Measurements from ENCODE around the gene HIBADH.

HIBADH gene

DNA sequence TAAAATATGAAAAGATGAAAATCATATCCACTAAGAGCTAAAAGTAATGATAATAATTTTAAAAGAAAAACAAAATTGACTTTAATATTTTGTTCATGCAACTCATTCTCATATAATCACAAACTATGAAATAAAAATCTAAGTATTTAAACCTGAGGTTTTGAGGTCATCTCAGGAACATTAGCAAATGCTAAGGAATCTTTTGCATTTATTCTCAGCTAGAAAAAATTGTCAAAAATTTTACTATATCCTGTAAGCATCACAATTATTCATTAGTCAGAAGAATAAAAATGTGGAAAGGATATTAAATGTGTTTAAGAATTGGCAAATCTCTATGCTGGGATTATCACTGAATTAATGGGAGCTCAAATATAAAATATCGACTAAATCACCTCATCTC is 40.5 kb upstream of the HIBADH start:
- TF ChIP-seq, protein P1, sequence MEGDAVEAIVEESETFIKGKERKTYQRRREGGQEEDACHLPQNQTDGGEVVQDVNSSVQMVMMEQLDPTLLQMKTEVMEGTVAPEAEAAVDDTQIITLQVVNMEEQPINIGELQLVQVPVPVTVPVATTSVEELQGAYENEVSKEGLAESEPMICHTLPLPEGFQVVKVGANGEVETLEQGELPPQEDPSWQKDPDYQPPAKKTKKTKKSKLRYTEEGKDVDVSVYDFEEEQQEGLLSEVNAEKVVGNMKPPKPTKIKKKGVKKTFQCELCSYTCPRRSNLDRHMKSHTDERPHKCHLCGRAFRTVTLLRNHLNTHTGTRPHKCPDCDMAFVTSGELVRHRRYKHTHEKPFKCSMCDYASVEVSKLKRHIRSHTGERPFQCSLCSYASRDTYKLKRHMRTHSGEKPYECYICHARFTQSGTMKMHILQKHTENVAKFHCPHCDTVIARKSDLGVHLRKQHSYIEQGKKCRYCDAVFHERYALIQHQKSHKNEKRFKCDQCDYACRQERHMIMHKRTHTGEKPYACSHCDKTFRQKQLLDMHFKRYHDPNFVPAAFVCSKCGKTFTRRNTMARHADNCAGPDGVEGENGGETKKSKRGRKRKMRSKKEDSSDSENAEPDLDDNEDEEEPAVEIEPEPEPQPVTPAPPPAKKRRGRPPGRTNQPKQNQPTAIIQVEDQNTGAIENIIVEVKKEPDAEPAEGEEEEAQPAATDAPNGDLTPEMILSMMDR (IDR thresholded peaks at IDR 0.05; ENCODE audit: low read depth, low read length), result no peak
- DNase-seq (ENCODE audit: low read depth in 2 of 2), result no peak
- no peak overlapping the region for H3K4me3 ChIP-seq (replicated peaks in 1 of 2; ENCODE audit: low read depth in 2 of 2, low read length in 2 of 2)

DNA sequence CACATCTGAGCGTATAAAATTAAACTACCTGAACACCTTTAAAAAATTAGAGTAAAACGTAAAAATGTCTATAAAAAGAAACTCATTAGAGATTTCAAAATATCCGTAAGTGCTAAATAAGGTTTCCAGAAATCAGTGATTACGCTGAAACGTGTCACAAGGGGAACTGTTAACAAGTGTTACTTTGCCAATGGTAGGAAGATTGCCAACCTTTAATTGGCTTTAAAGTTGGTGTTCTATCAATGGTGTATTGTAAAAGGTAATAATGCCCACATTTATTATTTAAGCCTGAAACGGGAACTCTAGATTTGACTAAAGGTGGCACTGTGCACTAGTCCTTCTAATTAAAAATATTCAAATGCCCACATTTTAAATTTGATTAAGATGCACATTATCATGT is 37.8 kb upstream of the HIBADH start:
- H3K4me3 ChIP-seq (replicated peaks in 1 of 2; ENCODE audit: low read depth in 2 of 2, low read length in 2 of 2), result no peak overlapping the region
- no peak for DNase-seq (ENCODE audit: low read depth in 2 of 2)
- TF ChIP-seq, protein P1 (IDR thresholded peaks at IDR 0.05; ENCODE audit: low read depth, low read length), result no peak

DNA sequence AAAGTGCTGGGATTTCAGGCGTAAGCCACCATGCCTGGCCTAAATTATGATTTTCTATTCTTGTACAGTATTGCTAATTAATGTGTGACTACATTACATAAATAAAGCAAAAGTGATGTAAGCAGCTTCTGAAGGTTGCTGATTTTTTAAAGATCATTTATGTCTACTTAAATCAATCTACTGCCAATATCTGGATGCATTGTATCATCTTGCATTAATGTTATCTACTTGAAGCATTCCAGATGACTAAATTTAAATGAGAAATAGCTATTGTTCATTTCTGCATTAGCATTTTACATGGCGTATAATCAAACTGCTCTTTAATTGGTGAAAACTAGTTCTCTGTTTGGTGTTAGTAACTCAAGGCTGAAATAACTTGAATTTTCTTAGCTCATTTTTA is 37.1 kb upstream of the HIBADH start:
- DNase-seq (ENCODE audit: low read depth in 2 of 2), result no peak
- TF ChIP-seq, protein P1 (IDR thresholded peaks at IDR 0.05; ENCODE audit: low read depth, low read length), result no peak
- H3K4me3 ChIP-seq (replicated peaks in 1 of 2; ENCODE audit: low read depth in 2 of 2, low read length in 2 of 2), result no peak overlapping the region

DNA sequence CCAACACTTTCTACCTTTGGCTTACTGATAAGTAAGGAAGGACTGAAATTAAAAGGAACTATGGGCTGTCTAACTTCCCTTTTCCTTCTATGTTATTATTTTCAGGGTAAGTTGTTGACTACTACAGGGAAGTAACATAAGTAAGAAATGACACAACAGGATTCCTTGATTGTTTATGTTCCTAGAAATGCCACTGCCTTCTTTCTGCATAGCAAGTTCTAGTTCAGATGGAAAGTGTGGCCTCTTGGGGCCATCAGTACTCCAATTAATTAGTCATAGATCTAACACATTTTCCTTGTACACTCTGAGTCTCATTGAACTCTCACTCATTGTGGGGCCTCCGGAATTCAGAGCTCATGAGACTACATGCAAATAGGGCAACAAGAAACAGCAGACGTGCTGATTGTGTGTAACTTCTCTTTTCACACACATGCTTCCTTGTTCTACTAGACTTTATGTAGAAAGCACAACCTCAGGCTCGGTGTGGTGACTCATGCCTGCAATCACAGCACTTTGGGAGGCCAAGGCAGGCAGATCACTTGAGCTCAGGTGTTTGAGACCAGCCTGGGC is 35.3 kb upstream of the HIBADH start:
- DNase-seq (ENCODE audit: low read depth in 2 of 2), result peak in 1 of 2 donors; percentile 41
- TF ChIP-seq, protein P1 (IDR thresholded peaks at IDR 0.05; ENCODE audit: low read depth, low read length), result no peak
- H3K4me3 ChIP-seq (replicated peaks in 1 of 2; ENCODE audit: low read depth in 2 of 2, low read length in 2 of 2), result no peak overlapping the region

DNA sequence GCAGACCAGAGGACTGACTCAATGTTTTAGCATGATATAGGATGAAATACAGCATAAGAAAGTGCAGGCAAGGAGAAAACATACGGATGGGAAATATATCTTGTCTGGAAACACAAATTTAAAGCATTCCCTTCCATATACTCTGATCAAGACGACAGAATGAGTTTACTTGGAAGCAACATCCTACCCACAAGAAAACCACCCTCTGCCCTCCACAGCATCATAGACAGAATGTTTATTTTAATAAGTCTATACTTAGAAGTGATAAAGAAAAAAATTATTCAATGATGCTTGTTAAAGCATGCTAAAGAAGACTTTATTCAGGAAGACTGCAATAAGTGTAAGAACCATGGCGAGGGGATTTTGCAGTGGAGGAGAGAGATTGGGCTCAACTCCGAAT is 32.4 kb upstream of the HIBADH start:
- DNase-seq (ENCODE audit: low read depth in 2 of 2), result no peak
- no peak overlapping the region for H3K4me3 ChIP-seq (replicated peaks in 1 of 2; ENCODE audit: low read depth in 2 of 2, low read length in 2 of 2)
- TF ChIP-seq, protein P1 (IDR thresholded peaks at IDR 0.05; ENCODE audit: low read depth, low read length), result no peak

DNA sequence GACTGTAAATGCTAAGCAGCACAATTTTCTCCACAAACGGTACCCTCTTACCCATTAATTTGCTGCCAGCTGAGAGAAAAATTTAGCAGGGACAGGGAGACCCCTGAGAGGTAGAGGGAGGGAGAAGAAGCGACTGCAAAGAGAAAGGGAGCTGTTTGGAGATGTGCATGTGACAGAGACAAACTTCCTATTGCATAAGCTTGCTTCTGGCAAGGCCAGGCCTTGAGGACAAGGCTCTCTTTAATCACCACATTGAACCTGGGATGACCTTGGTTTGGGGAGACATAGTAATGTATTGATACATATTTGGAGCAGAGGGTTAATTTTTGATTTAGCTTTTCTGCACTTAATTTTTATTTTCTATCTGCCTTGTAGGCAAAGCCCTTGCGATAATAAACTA is 31.1 kb upstream of the HIBADH start:
- no peak overlapping the region for H3K4me3 ChIP-seq (replicated peaks in 1 of 2; ENCODE audit: low read depth in 2 of 2, low read length in 2 of 2)
- peak; percentile 35 to 53 for DNase-seq (ENCODE audit: low read depth in 2 of 2)
- TF ChIP-seq, protein P1 (IDR thresholded peaks at IDR 0.05; ENCODE audit: low read depth, low read length), result no peak

DNA sequence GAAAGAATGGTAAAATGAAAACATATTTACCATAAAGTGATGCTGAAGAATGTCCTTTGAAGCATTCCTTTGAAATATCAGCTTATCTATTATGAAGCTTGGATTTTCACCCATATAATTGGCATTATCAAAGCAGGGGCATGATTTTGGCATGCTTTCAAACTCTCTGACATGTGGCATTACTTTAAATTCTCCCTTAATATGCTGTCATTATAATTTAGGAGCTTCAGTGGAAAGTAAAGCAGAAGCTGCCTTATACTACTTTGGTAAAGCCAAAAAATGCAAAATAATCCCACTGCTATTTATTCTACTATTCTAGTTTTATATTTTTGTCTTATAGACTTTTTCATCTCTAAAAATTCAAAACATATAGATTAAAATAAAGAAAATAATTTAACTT is 28.0 kb upstream of the HIBADH start:
- TF ChIP-seq, protein P1 (IDR thresholded peaks at IDR 0.05; ENCODE audit: low read depth, low read length), result no peak
- DNase-seq (ENCODE audit: low read depth in 2 of 2), result no peak
- H3K4me3 ChIP-seq (replicated peaks in 1 of 2; ENCODE audit: low read depth in 2 of 2, low read length in 2 of 2), result no peak overlapping the region

Measured in cardiac fibroblast (primary cell).